Ectodermal cell (in vitro differentiated cells): ENCODE measurements around the gene A1CF.

Source experiments
- H3K27ac ChIP-seq: 2 replicates; pipeline ENCODE4 v1.7.0; 2013; ENCODE audit warnings: mild to moderate bottlenecking, low read depth, low read length; ENCODE audit not compliant: insufficient read depth, poor library complexity, severe bottlenecking
- H3K27me3 ChIP-seq: 2 replicates; pipeline ENCODE4 v1.7.0; 2013; ENCODE audit warnings: mild to moderate bottlenecking, low read length; ENCODE audit not compliant: insufficient read depth, control insufficient read depth, poor library complexity, severe bottlenecking
- H3K36me3 ChIP-seq: one replicate; pipeline ENCODE4 v1.7.0; 2013; ENCODE audit warnings: low read length; ENCODE audit not compliant: control insufficient read depth, insufficient read depth
- H3K4me1 ChIP-seq: one replicate; pipeline ENCODE4 v1.7.0; 2013; ENCODE audit warnings: low read length; ENCODE audit not compliant: control insufficient read depth, insufficient read depth
- H3K4me3 ChIP-seq: 2 replicates; pipeline ENCODE4 v1.7.0; 2013; ENCODE audit warnings: low read depth, low read length, control low read depth; ENCODE audit not compliant: insufficient read depth
- H3K9me3 ChIP-seq: 2 replicates; pipeline ENCODE4 v1.7.0; 2013; ENCODE audit warnings: mild to moderate bottlenecking, low read length, moderate library complexity; ENCODE audit not compliant: control insufficient read depth
- whole genome bisulfite sequencing, 2 experiments: methylation state at CpG; one replicate each; pipeline ENCODE4 v1.1.7; 2013; ENCODE audit warnings: missing lambda C conversion rate in 2 of 2; 5-methylcytosine and 5-hydroxymethylcytosine counted together

A1CF gene

GRCh38 chr10:50837095-50837494 lies 48.3 kb downstream of the A1CF start:
- WGBS, 2 experiments: 100% methylated on average over 1 of the region's 1 CpG
- H3K27ac ChIP-seq: no peak overlapping the region
- no peaks in the 10 kb centered on the region for H3K27me3 ChIP-seq
- no peak overlapping the region for H3K4me3 ChIP-seq
- H3K9me3 ChIP-seq: no peaks in the 10 kb centered on the region
- H3K36me3 ChIP-seq: no peaks in the 10 kb centered on the region
- no peaks in the 10 kb centered on the region for H3K4me1 ChIP-seq

GRCh38 chr10:50832171-50832751 lies 53.2 kb downstream of the A1CF start:
- Histone ChIP-seq H3K27ac (no peak overlapping the region), H3K36me3 (no peaks in the 10 kb centered on the region), H3K9me3 (no peaks in the 10 kb centered on the region), H3K4me1 (no peaks in the 10 kb centered on the region), H3K4me3 (no peak overlapping the region), H3K27me3 (no peaks in the 10 kb centered on the region)
- 87 to 93% methylated on average over 2 to 3 of the region's 3 CpGs for WGBS, 2 experiments

- H3K4me3 ChIP-seq: no peak overlapping the region
- H3K4me1 ChIP-seq: no peaks in the 10 kb centered on the region
- no peaks in the 10 kb centered on the region for H3K27me3 ChIP-seq
- no peaks in the 10 kb centered on the region for H3K36me3 ChIP-seq
- WGBS, 2 experiments: 75 to 86% methylated on average over 1 of the region's 1 CpG
- H3K27ac ChIP-seq: no peak overlapping the region
- H3K9me3 ChIP-seq: no peaks in the 10 kb centered on the region
Measured at GRCh38 chr10:50830066-50830465, 55.4 kb downstream of the A1CF start.

DNA sequence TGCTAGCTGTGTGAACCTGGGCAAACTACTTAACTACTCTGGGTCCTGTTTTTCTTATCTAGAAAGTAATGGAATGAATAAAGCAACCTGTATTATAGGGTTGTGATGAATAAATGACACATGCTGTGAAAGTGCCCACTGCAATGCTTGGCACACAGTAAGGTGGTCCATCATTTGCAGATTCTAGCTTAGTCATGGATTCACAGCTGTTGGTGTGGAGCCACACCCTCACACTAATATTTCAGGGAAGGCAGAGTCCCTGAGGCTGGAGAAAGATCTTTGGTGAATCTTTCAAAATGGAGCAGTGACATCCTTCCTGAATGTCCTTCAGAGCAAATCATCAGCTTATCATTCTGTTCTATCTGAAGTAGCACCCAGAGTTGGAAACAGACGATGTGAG lies 60.6 kb downstream of the A1CF start:
- Histone ChIP-seq H3K27me3 (no peaks in the 10 kb centered on the region), H3K4me1 (no peaks in the 10 kb centered on the region), H3K4me3 (no peak overlapping the region), H3K9me3 (no peaks in the 10 kb centered on the region), H3K36me3 (no peaks in the 10 kb centered on the region), H3K27ac (no peak overlapping the region)
- no CpG with 5 or more reads among the region's 1 CpG for WGBS, 2 experiments

GRCh38 chr10:50823789-50824188 lies 61.6 kb downstream of the A1CF start:
- no peaks in the 10 kb centered on the region for H3K9me3 ChIP-seq
- 77 to 81% methylated on average over 4 of the region's 4 CpGs for WGBS, 2 experiments
- H3K4me3 ChIP-seq: no peak overlapping the region
- no peaks in the 10 kb centered on the region for H3K4me1 ChIP-seq
- no peak overlapping the region for H3K27ac ChIP-seq
- no peaks in the 10 kb centered on the region for H3K27me3 ChIP-seq
- no peaks in the 10 kb centered on the region for H3K36me3 ChIP-seq

DNA sequence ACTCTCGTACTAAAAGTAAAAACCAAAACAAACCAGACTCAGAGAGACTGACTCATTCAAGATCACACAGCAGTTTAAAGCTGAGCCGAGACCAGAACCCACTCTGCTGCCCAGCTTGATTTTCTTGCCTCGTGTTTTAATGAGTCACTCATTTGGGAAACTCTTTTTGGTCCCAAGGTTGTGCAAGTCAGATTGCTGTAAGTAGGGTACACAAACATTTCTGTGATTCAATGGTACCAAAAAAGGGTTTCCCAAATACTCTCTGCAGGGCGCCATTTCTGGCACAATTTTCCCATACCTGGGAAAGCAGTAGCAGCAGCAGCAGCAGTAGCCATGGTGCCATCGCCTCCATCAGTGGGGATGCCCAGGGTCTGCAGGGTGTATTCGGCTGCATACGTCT lies 75.8 kb downstream of the A1CF start:
- no peak overlapping the region for H3K4me3 ChIP-seq
- H3K36me3 ChIP-seq: no peaks in the 10 kb centered on the region
- H3K27me3 ChIP-seq: no peaks in the 10 kb centered on the region
- peaks cover 4% of the 10 kb centered on the region for H3K4me1 ChIP-seq
- no peaks in the 10 kb centered on the region for H3K9me3 ChIP-seq
- WGBS, 2 experiments: 92 to 94% methylated on average over 7 of the region's 7 CpGs
- H3K27ac ChIP-seq: no peak overlapping the region

- no peaks in the 10 kb centered on the region for H3K9me3 ChIP-seq
- no peaks in the 10 kb centered on the region for H3K27me3 ChIP-seq
- H3K36me3 ChIP-seq: no peaks in the 10 kb centered on the region
- peaks cover 4% of the 10 kb centered on the region for H3K4me1 ChIP-seq
- no peak overlapping the region for H3K27ac ChIP-seq
- WGBS, 2 experiments: 59 to 63% methylated on average over 1 of the region's 1 CpG
- no peak overlapping the region for H3K4me3 ChIP-seq
Measured at GRCh38 chr10:50807851-50808776, 77.3 kb downstream of the A1CF start.

GRCh38 chr10:50805981-50806622 lies 79.3 kb downstream of the A1CF start:
- H3K27ac ChIP-seq: no peak overlapping the region
- WGBS, 2 experiments: 89 to 93% methylated on average over 1 to 2 of the region's 2 CpGs

GRCh38 chr10:50799595-50799994 lies 85.8 kb downstream of the A1CF start:
- no peaks in the 10 kb centered on the region for H3K27me3 ChIP-seq

More at GRCh38 chr10:50805981-50806622, 79.3 kb downstream of the A1CF start:
- no peaks in the 10 kb centered on the region for H3K36me3 ChIP-seq
- H3K9me3 ChIP-seq: no peaks in the 10 kb centered on the region
- no peak overlapping the region for H3K4me3 ChIP-seq
- H3K4me1 ChIP-seq: peaks cover 4% of the 10 kb centered on the region
- no peaks in the 10 kb centered on the region for H3K27me3 ChIP-seq

DNA sequence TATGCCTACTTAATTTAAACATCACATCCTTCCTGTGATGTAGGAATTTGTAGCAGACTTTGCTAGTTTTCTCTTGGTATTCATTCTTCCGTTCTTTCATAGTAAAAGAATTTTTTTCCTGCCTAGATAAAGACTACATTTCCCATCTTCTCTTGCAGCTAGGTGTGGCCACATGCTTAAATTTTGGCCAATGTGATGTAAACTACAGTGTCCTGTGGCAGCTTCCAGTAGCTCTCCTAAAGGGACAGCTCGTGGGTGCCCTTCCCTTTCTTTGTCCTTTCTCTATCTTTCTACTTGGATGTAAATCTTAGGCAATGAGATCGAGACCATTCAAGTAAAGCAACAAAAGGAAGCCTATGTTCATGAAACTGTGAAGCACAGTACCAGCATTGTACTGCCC lies 87.1 kb downstream of the A1CF start:
- Histone ChIP-seq H3K9me3 (no peaks in the 10 kb centered on the region), H3K27ac (no peak overlapping the region), H3K27me3 (no peaks in the 10 kb centered on the region), H3K36me3 (no peaks in the 10 kb centered on the region), H3K4me3 (no peak overlapping the region), H3K4me1 (no peaks in the 10 kb centered on the region)
- 78 to 84% methylated on average over 3 of the region's 3 CpGs for WGBS, 2 experiments

More at GRCh38 chr10:50799595-50799994, 85.8 kb downstream of the A1CF start:
- no peaks in the 10 kb centered on the region for H3K9me3 ChIP-seq
- no peak overlapping the region for H3K4me3 ChIP-seq
- 100% methylated on average over 1 of the region's 1 CpG for WGBS, 2 experiments
- H3K27ac ChIP-seq: no peak overlapping the region
- H3K4me1 ChIP-seq: no peaks in the 10 kb centered on the region
- H3K36me3 ChIP-seq: no peaks in the 10 kb centered on the region
